GM12878 (cell line): ENCODE measurements around the gene PHACTR3. TPM values are rescaled to one million over a fixed set of nuclear protein-coding genes. Genes with fewer than 3 reads are reported as not detected.

ENCODE experiments used
- ATAC-seq: fragments of 200-7000 bp; cut with Tn5 transposase; 3 replicates; pipeline ENCODE4 v1.9.1; 2020; ENCODE audit warnings: mild to moderate bottlenecking, moderate library complexity
- BruUV-seq: library from RNA; stranded (reverse); fragments of 400-500 nt; replicated peaks from 2 replicates; lab custom pipeline; 2021; lab: Mats Ljungman, UMichigan
- CTCF ChIA-PET: fragments of 300-600 bp; sonication (Branson Sonifier 250); formaldehyde crosslinking; extraction: SDS; loops from one replicate; lab custom pipeline; 2021; ENCODE audit warnings: inconsistent platforms; lab: Yijun Ruan, JAX
- POLR2A ChIA-PET: fragments of 350-600 bp; formaldehyde crosslinking; extraction: SDS; loops from one replicate; lab custom pipeline; 2021; ENCODE audit warnings: inconsistent platforms; lab: Charles Lee
- RAD21 ChIA-PET: fragments of 300-600 bp; sonication (Branson Sonifier 250); formaldehyde crosslinking; loops from one replicate; lab custom pipeline; 2023; ENCODE audit warnings: antibody characterized with exemption; ENCODE audit not compliant: unreplicated experiment; lab: Charles Lee
- SMC1A ChIA-PET: fragments of 300-600 bp; sonication (Branson Sonifier 250); formaldehyde crosslinking; loops from one replicate; lab custom pipeline; 2023; ENCODE audit not compliant: unreplicated experiment, uncharacterized antibody; lab: Charles Lee
- DNase-seq: peaks from one replicate; pipeline ENCODE4 v3.0.0-alpha.2; 2011; ENCODE audit warnings: low read depth, low spot score
- FAIRE-seq: peaks from 3 replicates; lab custom pipeline; 2011; peaks lifted over from hg19 to GRCh38; lab: Jason Lieb, UNC
- H2AFZ ChIP-seq: 2 replicates; pipeline ENCODE4 v1.6.0; 2011; ENCODE audit warnings: low read depth, low read length, control low read depth; ENCODE audit not compliant: control insufficient read depth
- H3K27ac ChIP-seq: 2 replicates; pipeline ENCODE4 v1.5.1; 2011; ENCODE audit warnings: control low read depth; ENCODE audit not compliant: control insufficient read depth, insufficient read depth
- H3K27me3 ChIP-seq, 2 experiments: replicated peaks in 1 of 2; 2 replicates each; pipeline versions ENCODE4 v1.6.0 to v1.6.1; 2011; ENCODE audit warnings: low read length in 1 of 2; ENCODE audit not compliant: control insufficient read depth in 2 of 2, insufficient read depth in 2 of 2
- H3K36me3 ChIP-seq, 2 experiments: 2 replicates each; pipeline ENCODE4 v1.5.1; 2011; ENCODE audit warnings: low read length in 1 of 2; ENCODE audit not compliant: control insufficient read depth in 2 of 2, insufficient read depth in 2 of 2
- H3K4me1 ChIP-seq: 2 replicates; pipeline ENCODE4 v1.6.1; 2011; ENCODE audit warnings: mild to moderate bottlenecking, low read length, moderate library complexity, mixed read lengths; ENCODE audit not compliant: control insufficient read depth, insufficient read depth
- H3K4me2 ChIP-seq: 2 replicates; pipeline ENCODE4 v1.6.0; 2011; ENCODE audit warnings: control low read depth; ENCODE audit not compliant: control insufficient read depth, insufficient read depth
- H3K4me3 ChIP-seq: fragments of 200-600 bp; sonication (generic); 2 replicates; pipeline ENCODE4 v1.5.1; 2016
- H3K79me2 ChIP-seq: 2 replicates; pipeline ENCODE4 v1.6.0; 2011; ENCODE audit warnings: low read length; ENCODE audit not compliant: control insufficient read depth, insufficient read depth
- H3K9ac ChIP-seq: 2 replicates; pipeline ENCODE4 v1.8.0; 2011; ENCODE audit warnings: low read length, control low read depth, mixed read lengths; ENCODE audit not compliant: control insufficient read depth, insufficient read depth
- H3K9me3 ChIP-seq: replicated peaks from 3 replicates; pipeline ENCODE4 v1.5.1; 2011; ENCODE audit warnings: mild to moderate bottlenecking, low read length; ENCODE audit not compliant: control insufficient read depth, insufficient read depth
- H4K20me1 ChIP-seq: 2 replicates; pipeline ENCODE4 v1.6.0; 2011; ENCODE audit not compliant: control insufficient read depth, insufficient read depth
- CHD1 ChIP-seq: IDR thresholded peaks from 2 replicates; pipeline ENCODE4 v1.6.1; 2012; ENCODE audit warnings: low read depth, low read length, improper control_type of control experiment
- KDM1A ChIP-seq: fragments of 200-600 bp; sonication (generic); IDR thresholded peaks from 2 replicates; pipeline ENCODE4 v1.6.1; 2016; ENCODE audit warnings: borderline replicate concordance
- MEF2B ChIP-seq: fragments of 450-650 bp; IDR thresholded peaks from 2 replicates; pipeline ENCODE4 v1.6.1; 2018; ENCODE audit warnings: mild to moderate bottlenecking, moderate library complexity; ENCODE audit not compliant: partially characterized antibody, poor library complexity, severe bottlenecking
- POLR2AphosphoS5 ChIP-seq: IDR thresholded peaks from 2 replicates; pipeline ENCODE4 v1.6.1; 2011; ENCODE audit warnings: mild to moderate bottlenecking, low read length, inconsistent platforms
- SIN3A ChIP-seq: IDR thresholded peaks from 2 replicates; pipeline ENCODE4 v1.6.1; 2012; ENCODE audit warnings: low read depth, low read length, improper control_type of control experiment
- SP1 ChIP-seq: IDR thresholded peaks from one replicate; pipeline ENCODE4 v1.6.1; 2011; ENCODE audit warnings: low read depth, low read length
- ZNF592 ChIP-seq: fragments of 450-650 bp; IDR thresholded peaks from 2 replicates; pipeline ENCODE4 v1.6.1; 2017; ENCODE audit warnings: mild to moderate bottlenecking, moderate library complexity
- WGBS: methylation state at CpG from one replicate; pipeline ENCODE4 v1.1.6; 2016; ENCODE audit warnings: low lambda C conversion rate; ENCODE audit not compliant: insufficient replicate concordance, insufficient coverage; ENCODE audit errors: missing lambda C conversion rate; 5-methylcytosine and 5-hydroxymethylcytosine counted together
- in situ Hi-C: fragments of 300-500 bp; cut with MboI; formaldehyde crosslinking; loops from 9 replicates; pipeline ENCODE4 v1.14.3; 2018; ENCODE audit warnings: mixed read lengths
- intact Hi-C: fragments of 100-400 bp; cut with micrococcal nuclease; formaldehyde crosslinking; loops from one replicate; pipeline ENCODE4 v1.14.2; 2022; ENCODE audit not compliant: unreplicated experiment
- polyA plus RNA-seq, 11 experiments: library from polyadenylated mRNA; depleted of rRNA in 4 of 11; unstranded in 6 of 11; stranded (reverse) in 5 of 11; fragments of >200 nt; fragmentation: Nextera tagmentation in 4 of 11; fragmentation: Illumina TruSeq in 1 of 11; extraction: Ambion mirVana in 4 of 11; extraction: Trizol in 1 of 11; gene quantifications; 1 replicate in 1 of 11; 2 replicates in 10 of 11; pipeline versions ENCODE4 v1.2.1 to v1.2.3, GENCODE V29; 2011 to 2016; ENCODE audit warnings: inconsistent platforms in 2 of 11, missing spikeins in 2 of 11, low read depth in 1 of 11
- total RNA-seq, 4 experiments: library from RNA; depleted of rRNA in 3 of 4; stranded (reverse); fragments of >200 nt in 3 of 4; fragmentation: Illumina TruSeq in 1 of 4; extraction: Trizol in 1 of 4; gene quantifications; 2 replicates each; pipeline versions ENCODE4 v1.2.1 to v1.2.3, GENCODE V29; 2013 to 2021
- TF ChIP-seq, protein P1 (sequence below): fragments of 450-650 bp; IDR thresholded peaks from 2 replicates; pipeline ENCODE4 v1.6.1; 2017; ENCODE audit warnings: mild to moderate bottlenecking, moderate library complexity
- TF ChIP-seq, protein P2 (sequence below): fragments of 450-650 bp; IDR thresholded peaks from 2 replicates; pipeline ENCODE4 v1.6.1; 2016; ENCODE audit warnings: mild to moderate bottlenecking

PHACTR3 gene
- total and polyA plus RNA-seq, 10 of the 15 experiments (the other 5 are each of a cell fraction or from before 2014, with no cell fraction given), result 0.17 to 2.7 (median 0.27) TPM; not detected in 1

DNA sequence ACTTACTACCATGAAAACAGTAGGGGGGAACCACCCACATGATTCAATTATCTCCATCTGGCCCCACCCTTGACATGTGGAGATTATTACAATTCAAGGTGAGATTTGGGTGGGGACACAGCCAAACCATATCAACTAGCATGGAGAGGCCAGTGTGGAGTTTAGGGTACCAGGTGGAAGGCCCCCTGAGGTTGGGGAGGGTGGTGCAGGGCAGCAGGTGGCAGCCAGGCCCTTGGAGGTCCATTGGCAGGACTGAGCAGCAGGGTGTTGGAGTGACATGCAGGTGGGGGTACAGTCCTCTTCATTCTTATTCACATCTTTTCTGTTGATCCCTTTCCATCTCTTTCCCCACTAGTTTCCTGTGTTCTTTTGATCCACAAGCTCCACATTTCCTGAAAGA lies 42.9 kb downstream of the PHACTR3 start (continued):
- TF ChIP-seq MEF2B, result no peak

DNA sequence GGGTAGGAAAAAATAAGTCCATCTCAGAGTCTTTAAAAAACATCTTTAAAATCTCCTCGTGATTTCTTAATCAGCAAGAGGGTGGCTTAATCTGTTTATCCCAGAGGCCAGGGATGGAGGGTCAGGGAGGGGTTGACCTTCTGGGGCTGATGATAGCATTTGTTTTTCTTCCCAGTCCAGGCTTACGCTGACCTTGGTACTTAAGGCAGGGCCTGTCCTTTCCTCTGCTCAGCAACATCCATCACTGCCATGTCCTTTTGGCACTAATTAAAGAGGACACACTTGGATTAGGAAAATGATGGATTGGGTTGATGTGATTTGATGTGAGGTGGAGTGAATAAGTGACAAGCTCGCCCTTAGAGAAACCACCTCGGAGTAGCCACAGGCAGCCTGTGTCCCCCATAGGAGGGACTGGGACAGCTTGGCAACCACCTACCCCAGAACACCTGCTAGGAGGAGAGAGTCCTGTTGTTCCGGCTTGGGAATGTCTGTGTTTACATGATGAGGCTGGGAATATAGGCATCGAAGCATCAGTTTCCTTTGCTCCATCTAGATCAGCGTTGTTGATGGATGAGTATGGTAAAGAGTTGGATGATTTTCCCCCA lies 44.2 kb downstream of the PHACTR3 start:
- WGBS, result 19% methylated on average over 7 of the region's 7 CpGs
- ChIA-PET CTCF (no interaction called here), POLR2A (no interaction called here), SMC1A (no interaction called here), RAD21 (no interaction called here)
- DNase-seq (no peak), FAIRE-seq (no peak), ATAC-seq (no peak)
- H3K79me2 ChIP-seq, result no peaks in the 10 kb centered on the region
- in situ Hi-C loops (no loop called here), intact Hi-C loops (no loop called here)
- BruUV-seq, result no TSS peak
- H3K4me2 ChIP-seq, result no peak overlapping the region
- no peak for TF ChIP-seq CHD1
- TF ChIP-seq, protein P1, sequence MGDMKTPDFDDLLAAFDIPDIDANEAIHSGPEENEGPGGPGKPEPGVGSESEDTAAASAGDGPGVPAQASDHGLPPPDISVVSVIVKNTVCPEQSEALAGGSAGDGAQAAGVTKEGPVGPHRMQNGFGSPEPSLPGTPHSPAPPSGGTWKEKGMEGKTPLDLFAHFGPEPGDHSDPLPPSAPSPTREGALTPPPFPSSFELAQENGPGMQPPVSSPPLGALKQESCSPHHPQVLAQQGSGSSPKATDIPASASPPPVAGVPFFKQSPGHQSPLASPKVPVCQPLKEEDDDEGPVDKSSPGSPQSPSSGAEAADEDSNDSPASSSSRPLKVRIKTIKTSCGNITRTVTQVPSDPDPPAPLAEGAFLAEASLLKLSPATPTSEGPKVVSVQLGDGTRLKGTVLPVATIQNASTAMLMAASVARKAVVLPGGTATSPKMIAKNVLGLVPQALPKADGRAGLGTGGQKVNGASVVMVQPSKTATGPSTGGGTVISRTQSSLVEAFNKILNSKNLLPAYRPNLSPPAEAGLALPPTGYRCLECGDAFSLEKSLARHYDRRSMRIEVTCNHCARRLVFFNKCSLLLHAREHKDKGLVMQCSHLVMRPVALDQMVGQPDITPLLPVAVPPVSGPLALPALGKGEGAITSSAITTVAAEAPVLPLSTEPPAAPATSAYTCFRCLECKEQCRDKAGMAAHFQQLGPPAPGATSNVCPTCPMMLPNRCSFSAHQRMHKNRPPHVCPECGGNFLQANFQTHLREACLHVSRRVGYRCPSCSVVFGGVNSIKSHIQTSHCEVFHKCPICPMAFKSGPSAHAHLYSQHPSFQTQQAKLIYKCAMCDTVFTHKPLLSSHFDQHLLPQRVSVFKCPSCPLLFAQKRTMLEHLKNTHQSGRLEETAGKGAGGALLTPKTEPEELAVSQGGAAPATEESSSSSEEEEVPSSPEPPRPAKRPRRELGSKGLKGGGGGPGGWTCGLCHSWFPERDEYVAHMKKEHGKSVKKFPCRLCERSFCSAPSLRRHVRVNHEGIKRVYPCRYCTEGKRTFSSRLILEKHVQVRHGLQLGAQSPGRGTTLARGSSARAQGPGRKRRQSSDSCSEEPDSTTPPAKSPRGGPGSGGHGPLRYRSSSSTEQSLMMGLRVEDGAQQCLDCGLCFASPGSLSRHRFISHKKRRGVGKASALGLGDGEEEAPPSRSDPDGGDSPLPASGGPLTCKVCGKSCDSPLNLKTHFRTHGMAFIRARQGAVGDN, result no peak
- no peak for TF ChIP-seq KDM1A
- no peak for TF ChIP-seq SIN3A
- TF ChIP-seq ZNF592, result no peak
- TF ChIP-seq, protein P2, sequence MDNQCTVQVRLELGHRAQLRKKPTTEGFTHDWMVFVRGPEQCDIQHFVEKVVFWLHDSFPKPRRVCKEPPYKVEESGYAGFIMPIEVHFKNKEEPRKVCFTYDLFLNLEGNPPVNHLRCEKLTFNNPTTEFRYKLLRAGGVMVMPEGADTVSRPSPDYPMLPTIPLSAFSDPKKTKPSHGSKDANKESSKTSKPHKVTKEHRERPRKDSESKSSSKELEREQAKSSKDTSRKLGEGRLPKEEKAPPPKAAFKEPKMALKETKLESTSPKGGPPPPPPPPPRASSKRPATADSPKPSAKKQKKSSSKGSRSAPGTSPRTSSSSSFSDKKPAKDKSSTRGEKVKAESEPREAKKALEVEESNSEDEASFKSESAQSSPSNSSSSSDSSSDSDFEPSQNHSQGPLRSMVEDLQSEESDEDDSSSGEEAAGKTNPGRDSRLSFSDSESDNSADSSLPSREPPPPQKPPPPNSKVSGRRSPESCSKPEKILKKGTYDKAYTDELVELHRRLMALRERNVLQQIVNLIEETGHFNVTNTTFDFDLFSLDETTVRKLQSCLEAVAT, result no peak
- TF ChIP-seq POLR2AphosphoS5, result no peak
- no peak for TF ChIP-seq SP1
- H3K36me3 ChIP-seq, result no peaks in the 10 kb centered on the region
- no peaks in the 10 kb centered on the region; the same call in 2 of the 3 replicates for H3K9me3 ChIP-seq
- no peak overlapping the region for H3K9ac ChIP-seq
- no peaks in the 10 kb centered on the region for H3K27me3 ChIP-seq
- no peak overlapping the region for H3K4me3 ChIP-seq
- H4K20me1 ChIP-seq, result no peaks in the 10 kb centered on the region
- no peak overlapping the region for H3K27ac ChIP-seq
- H2AFZ ChIP-seq, result no peak overlapping the region
- no peaks in the 10 kb centered on the region for H3K4me1 ChIP-seq
